ENCODE results near the gene CNTNAP1. TPM values are rescaled to one million over a fixed set of nuclear protein-coding genes. Genes with fewer than 3 reads are reported as not detected.

Gene CNTNAP1
- total and polyA plus RNA-seq, 9 of the 15 experiments (the other 6 are each of a cell fraction or from before 2014, with no cell fraction given), result 0.10 to 1.8 (median 0.62) TPM

DNA sequence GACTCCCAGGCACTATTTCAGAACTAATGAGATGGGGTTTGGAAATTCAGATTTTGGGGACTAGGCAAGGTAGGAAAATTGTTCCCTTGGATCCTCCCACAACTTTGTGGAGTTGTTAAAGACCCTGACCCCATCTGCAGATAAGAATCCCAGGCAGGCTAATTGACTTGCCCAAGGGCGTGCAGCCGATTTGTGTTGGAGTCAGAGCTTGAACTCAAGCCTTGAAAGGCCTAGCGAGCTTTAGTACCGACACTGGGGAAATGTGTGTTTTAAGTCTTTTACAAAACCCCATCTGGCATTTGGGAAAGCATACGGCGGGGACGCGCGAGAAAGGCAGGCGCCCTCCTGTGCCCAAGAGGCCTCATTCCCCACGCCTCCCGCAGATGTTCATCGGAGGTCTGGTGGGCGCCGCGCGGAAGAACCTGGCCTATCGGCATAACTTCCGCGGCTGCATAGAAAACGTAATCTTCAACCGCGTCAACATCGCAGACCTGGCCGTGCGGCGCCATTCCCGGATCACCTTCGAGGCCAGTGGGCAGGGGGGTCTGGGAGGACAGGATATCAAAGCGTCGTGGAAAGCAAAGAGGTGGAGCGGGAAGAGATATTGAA, 4.3 kb downstream of the CNTNAP1 start:
- Histone ChIP-seq H2AFZ (ENCODE audit: low read depth, low read length) (no peak overlapping the region), H3K9me1 (ENCODE audit: control insufficient read depth, insufficient read depth, low read length) (no peaks in the 10 kb centered on the region), H3K36me3 (ENCODE audit: control insufficient read depth, insufficient read depth, low read length) (no peaks in the 10 kb centered on the region), H3K79me2 (ENCODE audit: control insufficient read depth, insufficient read depth, low read length) (no peaks in the 10 kb centered on the region), H3K4me2 (ENCODE audit: insufficient read depth, low read length) (no peak overlapping the region), H4K20me1 (replicated peaks; ENCODE audit: control insufficient read depth, insufficient read depth, low read length) (no peaks in the 10 kb centered on the region), H3K9me3 (replicated peaks; ENCODE audit: control insufficient read depth, insufficient read depth, low read depth, low read length) (no peaks in the 10 kb centered on the region), H3K4me1 (replicated peaks in 1 of 2; ENCODE audit: control insufficient read depth in 2 of 2, insufficient read depth in 2 of 2, low read length in 2 of 2) (peaks cover 0 to 56% of the 10 kb centered on the region in 2 experiments; a peak in 3 of 5 replicates), H3K9ac (ENCODE audit: insufficient read depth in 1 of 2, low read depth in 2 of 2, low read length in 2 of 2) (no peak overlapping the region), H3K27me3 (ENCODE audit: control insufficient read depth in 2 of 2, insufficient read depth in 2 of 2, low read length in 2 of 2) (no peaks in the 10 kb centered on the region), H3K4me3 (no peak overlapping the region), H3K27ac (ENCODE audit: extremely low read depth, low read depth, low read length) (no peak overlapping the region)
- TF ChIP-seq RHOXF2B (CRISPR knock-in tag; conservative IDR thresholded peaks at IDR 0.05), result no peak
- no peak for TF ChIP-seq MYC (IDR thresholded peaks at IDR 0.05; ENCODE audit: low read depth, low read length)
- no peak for TF ChIP-seq MYC (CRISPR knock-in tag; IDR thresholded peaks at IDR 0.05; ENCODE audit: borderline replicate concordance, low read depth)
- no peak for TF ChIP-seq ZNF263 (CRISPR knock-in tag; IDR thresholded peaks at IDR 0.05; ENCODE audit: borderline replicate concordance)
- TF ChIP-seq SOX6 (IDR thresholded peaks at IDR 0.05), result no peak
- 0 out of 4 replicates have a peak, but pooled peaks of 1 of the 2 experiments have one; percentile 32 for TF ChIP-seq MLLT1 (IDR thresholded peaks at IDR 0.05)
- 0 out of 2 replicates have a peak, but pooled peaks have one; percentile 18 for TF ChIP-seq POLR2G (IDR thresholded peaks at IDR 0.05; ENCODE audit: low read depth, low read length)
- in situ Hi-C loops (cut with MboI), result no loop called here
- CTCF ChIA-PET (ENCODE audit: low intra/inter-chr PET ratio), result no interaction called here
- WGBS (ENCODE audit: insufficient coverage, low coverage, missing lambda C conversion rate), result 92% methylated on average over 23 of the region's 32 CpGs
- DNase-seq (ENCODE audit: extremely low read depth in 1 of 4, low spot score in 3 of 4) (no peak), FAIRE-seq (no peak), ATAC-seq (no peak)
- POLR2A ChIA-PET, result interaction anchor here (1.2 kb wide), 1 partner anchor 22 kb away, joined by 3 read pairs; no protein-coding TSS in a partner anchor
- no TSS peak for BruUV-seq (replicated peaks)
- intact Hi-C loops (cut with micrococcal nuclease), result no loop called here

Measured in K562 (cell line).